ENCODE measurements around the gene RNF114.

Gene RNF114

DNA sequence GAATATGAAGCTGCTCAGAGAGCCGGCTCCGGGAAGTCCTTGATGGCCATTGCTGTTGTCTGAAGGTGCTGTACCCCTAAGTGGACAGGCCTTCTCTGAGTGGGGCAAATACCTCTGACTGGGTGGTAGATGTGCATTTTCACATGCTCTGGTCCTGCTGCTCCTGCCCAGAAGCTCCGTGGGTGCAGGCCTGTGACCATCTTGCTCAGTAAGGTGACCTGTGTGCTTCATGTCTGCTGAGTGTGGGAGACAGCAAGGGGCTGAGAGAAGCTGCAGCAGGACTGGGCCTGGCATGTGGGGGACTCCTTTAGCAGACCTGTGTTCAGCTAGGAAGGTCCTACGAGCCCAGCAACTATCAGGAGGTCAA lies 25.9 kb upstream of the RNF114 start:
- Mint-ChIP-seq H3K9me3 (no peaks in the 10 kb centered on the region), H3K4me3 (no peak overlapping the region), H3K36me3 (peaks cover 23% of the 10 kb centered on the region), H3K27me3 (no peaks in the 10 kb centered on the region), H3K4me1 (peaks cover 19% of the 10 kb centered on the region), H3K27ac (peak overlapping the region; percentile 45)
- ATAC-seq (ENCODE audit: low read depth) (no peak), DNase-seq (ENCODE audit: low spot score in 2 of 2) (no peak)

DNA sequence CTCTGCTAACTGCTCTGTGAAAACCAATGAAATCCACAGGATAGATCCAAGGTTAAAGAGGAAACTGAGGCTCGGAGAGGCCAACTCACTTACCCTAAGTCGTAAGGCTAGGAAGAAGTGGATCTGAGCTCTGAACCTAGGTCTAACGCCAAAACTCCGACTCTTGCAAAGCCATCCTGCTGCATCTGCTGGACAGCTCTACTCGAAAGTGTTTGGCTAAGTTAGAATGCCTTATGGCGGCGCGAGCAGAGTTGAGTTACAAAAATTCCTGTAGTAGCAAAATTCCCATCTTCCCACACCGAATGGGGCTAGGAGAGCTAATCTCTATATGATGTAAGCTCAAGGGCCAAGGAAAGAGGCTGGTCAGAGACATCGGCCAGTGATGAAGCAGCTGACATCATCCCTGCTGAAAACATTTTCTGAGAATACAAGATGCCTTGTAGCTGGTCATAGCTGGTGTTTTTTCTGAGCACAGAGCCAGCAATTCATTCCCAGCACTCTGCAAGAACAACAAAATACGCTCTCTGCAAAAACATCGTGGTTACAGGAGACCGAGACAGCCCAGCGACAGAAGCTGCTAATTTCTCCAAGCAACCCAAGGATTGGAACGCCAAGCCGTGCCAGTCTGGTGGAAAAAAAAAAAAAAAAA lies 22.7 kb upstream of the RNF114 start:
- Mint-ChIP-seq H3K9me3 (no peaks in the 10 kb centered on the region), H3K4me1 (peaks cover 21% of the 10 kb centered on the region), H3K27me3 (no peaks in the 10 kb centered on the region), H3K36me3 (peaks cover 6% of the 10 kb centered on the region), H3K4me3 (peak overlapping the region; percentile 99), H3K27ac (peak overlapping the region; percentile 100)
- DNase-seq (ENCODE audit: low spot score in 2 of 2) (no peak), ATAC-seq (ENCODE audit: low read depth) (no peak)

DNA sequence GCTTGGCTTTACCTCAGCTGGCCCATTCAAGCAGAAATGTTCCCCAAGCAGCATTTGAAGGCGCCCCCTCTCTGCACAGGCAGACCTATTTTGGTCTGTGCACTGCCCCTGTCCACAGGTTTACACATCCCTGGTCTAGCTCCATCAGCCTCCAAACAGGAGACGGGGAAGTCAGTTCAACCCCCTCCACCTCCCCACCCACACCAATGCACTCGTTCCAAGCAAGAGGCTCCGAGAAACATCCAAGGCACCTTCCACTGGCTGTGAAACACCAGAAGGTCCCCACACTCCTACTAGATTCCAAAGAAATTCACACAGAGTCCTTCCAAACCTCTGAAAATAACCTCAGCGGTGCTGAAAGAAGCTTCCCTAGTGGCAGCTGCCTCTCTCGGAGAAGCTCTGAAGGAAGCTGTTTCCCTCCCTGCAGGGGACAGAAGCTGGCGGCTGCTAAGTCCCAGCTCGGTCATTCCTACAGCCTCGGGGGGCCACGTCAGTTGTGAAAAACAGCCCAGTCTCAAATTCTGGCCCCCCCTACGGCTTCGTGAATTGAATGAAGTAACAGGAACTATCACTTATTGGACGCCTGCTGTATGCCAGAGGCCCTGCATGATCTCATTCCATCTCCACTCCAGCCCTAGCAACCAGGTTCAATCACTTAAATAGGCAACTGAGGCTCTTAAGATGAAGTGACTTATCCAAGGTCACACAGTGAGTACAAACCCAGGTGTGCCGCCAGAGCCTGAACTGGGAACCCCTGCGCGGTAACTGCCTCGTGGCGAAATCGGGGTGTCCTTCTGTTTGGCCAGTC lies 21.7 kb upstream of the RNF114 start:
- DNase-seq (ENCODE audit: low spot score in 2 of 2) (no peak), ATAC-seq (ENCODE audit: low read depth) (peak; percentile 4)
- H3K36me3 Mint-ChIP-seq, result peaks cover 3% of the 10 kb centered on the region

DNA sequence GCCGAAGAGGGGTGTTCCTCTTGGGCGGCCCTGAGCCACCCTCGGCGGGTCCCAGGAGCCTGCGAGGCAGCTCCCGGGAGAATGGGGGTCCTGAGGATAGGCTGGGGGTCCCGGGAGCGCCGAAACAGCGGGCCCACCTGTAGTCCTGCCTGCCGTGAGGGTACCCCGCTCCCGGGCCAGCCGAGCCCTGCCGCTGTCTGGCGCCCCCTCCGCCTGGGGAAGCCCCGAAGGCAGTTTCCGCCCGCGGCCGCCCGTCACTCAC lies 21.1 kb upstream of the RNF114 start:
- Mint-ChIP-seq H3K27me3 (no peaks in the 10 kb centered on the region), H3K36me3 (peaks cover 1% of the 10 kb centered on the region), H3K4me3 (peak overlapping the region; percentile 99), H3K27ac (peak overlapping the region; percentile 100), H3K9me3 (no peaks in the 10 kb centered on the region), H3K4me1 (peaks cover 20% of the 10 kb centered on the region)
- DNase-seq (ENCODE audit: low spot score in 2 of 2) (no peak), ATAC-seq (ENCODE audit: low read depth) (peak; percentile 47)

More for the DNA sequence above, 21.7 kb upstream of the RNF114 start:
- H3K9me3 Mint-ChIP-seq, result no peaks in the 10 kb centered on the region
- H3K27ac Mint-ChIP-seq, result peak overlapping the region; percentile 100
- H3K4me3 Mint-ChIP-seq, result peak overlapping the region; percentile 99
- H3K27me3 Mint-ChIP-seq, result no peaks in the 10 kb centered on the region
- peaks cover 20% of the 10 kb centered on the region for H3K4me1 Mint-ChIP-seq

DNA sequence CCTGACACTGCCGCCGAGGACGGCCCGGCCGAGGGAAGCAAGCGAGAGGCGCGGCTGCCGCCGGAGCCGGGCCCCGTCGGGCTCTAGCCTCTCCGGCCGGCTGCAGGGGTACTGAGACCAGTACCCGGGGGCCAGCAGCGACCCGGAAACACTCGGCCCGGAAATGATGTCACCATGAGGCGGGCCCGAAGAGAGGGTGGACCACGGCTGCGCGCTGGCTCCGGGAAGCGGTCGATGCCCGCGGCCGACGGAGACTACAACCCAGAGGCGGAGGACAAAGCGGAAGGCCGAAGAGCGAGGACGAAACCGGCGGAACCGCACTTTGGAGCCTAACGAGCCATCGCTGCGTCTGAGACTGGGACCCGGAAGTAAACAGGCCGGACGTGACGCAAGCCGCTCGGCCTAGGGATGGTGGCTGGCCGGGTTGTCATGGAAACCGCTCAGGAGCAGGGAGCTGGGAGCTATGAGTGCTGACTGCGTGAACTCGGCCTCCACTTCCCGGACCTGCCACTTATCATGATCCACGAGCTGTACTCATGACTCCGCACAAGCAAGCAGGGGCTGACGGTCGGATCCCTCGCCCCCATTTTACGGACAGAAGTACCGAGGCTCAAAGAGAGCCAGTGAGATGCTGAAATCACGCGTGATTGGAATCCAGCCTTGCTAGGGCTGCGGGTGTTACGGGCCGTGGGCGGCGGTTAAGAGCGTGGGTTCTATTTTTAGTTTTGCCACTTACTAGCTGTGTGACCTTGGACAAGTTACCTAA lies 20.6 kb upstream of the RNF114 start, which contains the start of gene SPATA2:
Gene SPATA2, minus strand, starts transcription at position 150 of the 766 bp plus-strand sequence. CDS start 7,039 bp downstream, outside the sequence.
- H3K4me1 Mint-ChIP-seq, result peaks cover 19% of the 10 kb centered on the region
- H3K27ac Mint-ChIP-seq, result peak within 1 kb of the TSS; percentile 100
- peaks cover 1% of the 10 kb centered on the region for H3K36me3 Mint-ChIP-seq
- DNase-seq (ENCODE audit: low spot score in 2 of 2), result peak; percentile 92 to 99
- ATAC-seq (ENCODE audit: low read depth), result peak; percentile 75
- peak within 1 kb of the TSS; percentile 99 for H3K4me3 Mint-ChIP-seq
- H3K9me3 Mint-ChIP-seq, result no peaks in the 10 kb centered on the region
- no peaks in the 10 kb centered on the region for H3K27me3 Mint-ChIP-seq

DNA sequence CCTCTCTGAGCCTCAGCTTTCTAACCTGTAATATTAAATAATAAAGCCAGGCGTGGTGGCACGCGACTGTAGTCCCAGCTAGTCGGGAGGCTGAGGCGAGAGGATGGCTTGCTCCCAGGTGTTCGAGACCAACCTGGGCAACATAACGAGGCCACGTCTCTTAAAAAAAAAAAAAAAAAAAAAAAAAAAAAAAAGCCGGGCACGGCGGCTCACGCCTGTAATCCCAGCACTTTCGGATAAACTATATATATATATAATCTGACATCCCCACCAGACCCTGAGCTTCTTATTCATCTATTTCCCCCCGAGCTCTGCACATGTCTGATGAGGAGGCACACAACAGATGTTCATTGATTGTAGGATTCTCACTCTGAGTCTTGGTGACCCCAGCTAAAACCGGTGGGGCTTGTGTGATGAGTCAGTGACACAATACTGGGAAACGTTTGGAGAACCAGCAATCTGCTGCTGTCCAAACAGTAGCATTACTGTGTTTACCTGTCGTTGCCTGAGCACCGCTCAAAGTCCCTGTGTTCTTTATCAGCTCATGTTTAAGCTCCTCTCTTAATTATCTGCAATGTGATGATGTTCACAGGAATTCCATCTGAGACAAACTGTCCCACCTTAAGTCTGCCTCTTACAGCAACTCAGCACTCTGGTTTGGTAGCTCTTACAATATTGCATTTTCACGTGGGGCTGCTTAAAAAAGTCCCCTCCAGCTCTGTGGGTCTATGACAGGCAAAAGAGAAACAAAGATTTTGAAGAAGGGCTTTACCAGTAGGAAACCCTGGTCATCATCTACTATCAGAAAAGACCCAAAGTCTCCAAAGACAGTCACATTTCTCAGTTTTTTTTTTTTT lies 19.8 kb upstream of the RNF114 start:
- H3K4me3 Mint-ChIP-seq, result peak overlapping the region; percentile 99
- H3K27me3 Mint-ChIP-seq, result no peaks in the 10 kb centered on the region
- DNase-seq (ENCODE audit: low spot score in 2 of 2) (peak in 1 of 2 donors; percentile 45), ATAC-seq (ENCODE audit: low read depth) (peak; percentile 50)
- H3K27ac Mint-ChIP-seq, result peak overlapping the region; percentile 100
- no peaks in the 10 kb centered on the region for H3K9me3 Mint-ChIP-seq
- H3K4me1 Mint-ChIP-seq, result peaks cover 16% of the 10 kb centered on the region
- H3K36me3 Mint-ChIP-seq, result peaks cover 1% of the 10 kb centered on the region

DNA sequence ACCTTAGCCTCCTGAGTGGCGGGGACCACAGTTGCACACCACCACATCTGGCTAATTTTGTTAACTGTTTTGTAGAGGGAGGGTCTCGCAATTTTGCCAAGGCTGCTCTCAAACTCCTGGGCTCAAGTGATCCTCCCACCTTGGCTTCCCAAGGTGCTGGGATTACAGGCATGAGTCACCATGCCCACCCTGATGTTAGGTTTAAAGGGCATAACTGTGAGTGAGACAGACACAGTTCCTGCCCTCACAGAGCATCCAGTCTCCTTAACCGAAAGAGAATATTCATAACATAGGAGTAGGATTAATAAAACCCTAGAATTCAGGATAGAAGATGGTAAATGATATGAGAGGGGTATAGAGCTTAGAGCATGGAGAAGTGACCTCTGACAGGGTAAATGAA lies 17.8 kb upstream of the RNF114 start:
- DNase-seq (ENCODE audit: low spot score in 2 of 2) (no peak), ATAC-seq (ENCODE audit: low read depth) (no peak)
- no peak overlapping the region for H3K27ac Mint-ChIP-seq
- H3K36me3 Mint-ChIP-seq, result no peaks in the 10 kb centered on the region
- no peaks in the 10 kb centered on the region for H3K9me3 Mint-ChIP-seq
- no peak overlapping the region for H3K4me3 Mint-ChIP-seq
- no peaks in the 10 kb centered on the region for H3K27me3 Mint-ChIP-seq
- H3K4me1 Mint-ChIP-seq, result peaks cover 16% of the 10 kb centered on the region

DNA sequence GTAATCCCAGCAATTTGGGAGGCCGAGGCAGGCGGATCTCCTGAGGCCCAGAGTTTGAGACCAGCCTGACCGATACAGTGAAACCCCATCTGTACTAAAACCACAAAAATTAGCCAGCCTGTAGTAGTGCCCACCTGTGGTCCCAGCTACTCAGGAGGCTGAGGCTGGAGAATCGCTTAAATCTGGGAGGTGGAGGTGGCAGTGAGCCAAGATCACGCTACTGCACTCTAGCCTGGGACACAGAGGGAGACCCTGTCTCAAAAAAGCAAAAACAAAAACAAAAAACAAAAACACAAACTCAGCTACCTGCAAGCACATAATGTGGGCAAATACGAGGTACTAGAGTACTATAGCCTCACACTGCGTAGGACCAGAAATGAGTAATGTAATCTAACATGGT lies 17.2 kb upstream of the RNF114 start:
- Mint-ChIP-seq H3K27me3 (no peaks in the 10 kb centered on the region), H3K27ac (no peak overlapping the region), H3K36me3 (no peaks in the 10 kb centered on the region), H3K9me3 (no peaks in the 10 kb centered on the region), H3K4me1 (peaks cover 16% of the 10 kb centered on the region), H3K4me3 (no peak overlapping the region)
- DNase-seq (ENCODE audit: low spot score in 2 of 2), result no peak
- no peak for ATAC-seq (ENCODE audit: low read depth)

DNA sequence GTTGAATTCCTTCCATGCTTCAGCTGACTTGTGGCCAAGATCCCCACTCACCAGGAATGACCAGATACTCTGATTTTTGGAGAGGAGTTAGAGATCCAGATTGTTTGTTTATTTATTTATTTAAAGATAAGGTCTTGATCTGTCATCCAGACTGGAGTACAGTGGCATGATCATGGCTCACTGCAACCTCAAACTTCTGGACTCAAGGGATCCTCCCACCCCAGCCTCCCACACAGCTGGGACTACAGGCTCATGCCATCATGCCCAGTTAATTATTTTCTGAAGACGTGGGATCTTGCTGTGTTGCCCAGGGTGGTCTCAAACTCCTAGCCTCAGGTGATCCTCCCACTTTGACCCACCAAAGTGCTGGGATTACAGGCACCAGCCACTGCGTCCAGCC lies 16.7 kb upstream of the RNF114 start:
- Mint-ChIP-seq H3K27me3 (no peaks in the 10 kb centered on the region), H3K27ac (no peak overlapping the region), H3K9me3 (no peaks in the 10 kb centered on the region), H3K4me1 (peaks cover 13% of the 10 kb centered on the region), H3K36me3 (no peaks in the 10 kb centered on the region), H3K4me3 (no peak overlapping the region)
- DNase-seq (ENCODE audit: low spot score in 2 of 2), result no peak
- no peak for ATAC-seq (ENCODE audit: low read depth)

DNA sequence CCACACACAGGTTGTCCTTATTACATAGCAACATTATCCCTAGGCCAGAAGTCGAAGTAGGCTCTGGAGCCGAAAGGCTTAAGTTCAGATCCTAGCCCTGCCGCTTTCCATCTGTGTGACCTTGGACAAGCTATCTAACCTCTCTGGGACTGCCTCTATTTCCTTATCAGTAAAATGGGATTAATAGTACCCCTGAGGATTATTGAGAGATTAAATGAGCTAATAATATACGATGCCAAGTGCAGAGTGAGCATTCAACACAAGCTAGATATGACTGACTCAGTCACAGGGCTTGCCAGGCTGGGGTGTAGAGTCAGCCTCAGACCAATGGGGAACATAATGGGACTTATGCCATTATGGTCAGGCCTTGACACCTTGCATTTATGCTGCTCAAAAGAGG lies 11.9 kb upstream of the RNF114 start:
- peaks cover 1% of the 10 kb centered on the region for H3K27me3 Mint-ChIP-seq
- no peak overlapping the region for H3K4me3 Mint-ChIP-seq
- H3K36me3 Mint-ChIP-seq, result no peaks in the 10 kb centered on the region
- no peaks in the 10 kb centered on the region for H3K9me3 Mint-ChIP-seq
- DNase-seq (ENCODE audit: low spot score in 2 of 2), result no peak
- H3K4me1 Mint-ChIP-seq, result no peaks in the 10 kb centered on the region
- no peak for ATAC-seq (ENCODE audit: low read depth)
- H3K27ac Mint-ChIP-seq, result no peak overlapping the region

DNA sequence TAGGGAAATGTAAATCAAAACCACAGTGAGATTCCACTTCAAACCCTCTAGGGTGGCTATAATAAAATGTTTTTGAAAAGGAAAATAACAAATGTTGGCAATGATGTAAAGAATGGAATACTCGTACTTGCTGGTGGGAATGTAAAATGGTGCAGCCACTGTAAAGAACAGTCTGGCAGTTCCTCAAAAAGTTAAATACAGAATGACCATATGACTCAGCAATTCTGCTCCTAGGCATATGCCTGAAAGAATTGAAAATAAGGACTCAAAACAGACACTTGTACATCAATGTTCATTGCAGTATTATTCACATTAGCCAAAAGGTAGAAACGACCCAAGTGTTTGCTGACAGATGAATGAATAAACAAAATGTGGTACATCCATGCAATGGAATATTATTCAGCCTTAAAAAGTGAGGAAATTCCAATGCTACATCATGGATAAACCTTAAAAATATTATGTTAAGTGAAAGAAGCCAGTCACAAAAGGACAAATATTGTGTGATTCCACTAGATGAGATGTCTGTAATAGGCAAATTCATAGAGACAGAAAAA lies 10.2 kb upstream of the RNF114 start:
- DNase-seq (ENCODE audit: low spot score in 2 of 2) (no peak), ATAC-seq (ENCODE audit: low read depth) (no peak)
- peaks cover 1% of the 10 kb centered on the region for H3K27me3 Mint-ChIP-seq
- no peaks in the 10 kb centered on the region for H3K4me1 Mint-ChIP-seq
- no peak overlapping the region for H3K4me3 Mint-ChIP-seq
- no peaks in the 10 kb centered on the region for H3K36me3 Mint-ChIP-seq
- H3K27ac Mint-ChIP-seq, result no peak overlapping the region
- H3K9me3 Mint-ChIP-seq, result no peaks in the 10 kb centered on the region

DNA sequence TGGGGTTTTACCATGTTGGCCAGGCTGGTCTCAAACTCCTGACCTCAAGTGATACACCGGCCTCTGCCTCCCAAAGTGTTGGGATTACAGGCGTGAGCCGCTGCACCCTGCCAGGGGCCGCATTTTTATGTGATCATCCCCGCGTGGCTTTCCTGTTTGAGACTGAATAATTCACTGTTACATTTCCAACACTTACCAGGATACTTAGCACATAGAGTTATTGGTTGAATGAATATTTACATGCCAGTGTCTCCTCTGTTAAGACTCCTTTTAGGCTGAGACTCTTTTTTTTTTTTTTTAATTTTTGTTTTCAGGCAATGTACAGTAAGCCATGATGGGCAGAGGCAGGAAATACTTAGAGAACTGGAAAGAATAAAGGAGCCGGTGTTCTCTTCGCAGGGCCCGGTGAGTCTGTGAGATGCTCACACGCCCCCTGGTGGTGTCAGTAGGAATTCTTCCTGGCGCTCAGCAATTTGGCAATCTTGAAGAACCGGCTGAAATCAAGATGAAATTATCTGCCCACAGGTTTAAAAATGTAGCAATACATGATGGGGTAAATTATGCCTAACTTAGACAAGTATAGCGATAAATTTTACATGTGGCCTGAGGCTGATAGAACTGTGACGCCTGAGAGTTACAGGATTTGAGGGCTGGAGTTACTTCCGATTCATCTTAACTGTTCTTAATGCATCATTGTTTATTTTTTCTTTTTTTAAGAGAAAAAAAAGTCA lies 7.6 kb upstream of the RNF114 start:
- H3K36me3 Mint-ChIP-seq, result no peaks in the 10 kb centered on the region
- peaks cover 1% of the 10 kb centered on the region for H3K27me3 Mint-ChIP-seq
- peak; percentile 92 for ATAC-seq (ENCODE audit: low read depth)
- no peaks in the 10 kb centered on the region for H3K4me1 Mint-ChIP-seq
- H3K4me3 Mint-ChIP-seq, result no peak overlapping the region
- H3K27ac Mint-ChIP-seq, result no peak overlapping the region
- H3K9me3 Mint-ChIP-seq, result no peaks in the 10 kb centered on the region
- DNase-seq (ENCODE audit: low spot score in 2 of 2), result peak; percentile 75 to 77

DNA sequence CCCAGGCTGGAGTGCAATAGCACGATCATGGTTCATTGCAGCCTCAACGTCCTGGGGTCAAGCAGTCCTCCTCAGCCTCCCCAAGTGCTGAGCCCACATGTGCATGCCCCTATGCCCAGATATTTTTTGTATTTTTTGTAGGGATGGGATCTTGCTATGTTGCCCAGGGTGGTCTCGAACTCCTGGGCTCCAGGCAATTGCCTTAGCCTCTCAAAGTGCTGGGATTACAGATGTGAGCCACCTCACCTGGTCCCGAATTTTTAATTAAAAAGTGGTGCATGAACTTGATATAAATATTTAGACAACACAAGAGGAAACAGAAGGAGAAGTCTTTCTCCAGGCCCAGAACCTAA lies 7.1 kb upstream of the RNF114 start:
- ATAC-seq (ENCODE audit: low read depth) (no peak), DNase-seq (ENCODE audit: low spot score in 2 of 2) (no peak)
- Mint-ChIP-seq H3K9me3 (no peaks in the 10 kb centered on the region), H3K4me1 (peaks cover 2% of the 10 kb centered on the region), H3K27me3 (peaks cover 1% of the 10 kb centered on the region), H3K27ac (no peak overlapping the region), H3K36me3 (no peaks in the 10 kb centered on the region), H3K4me3 (no peak overlapping the region)

Data from memory B cell (primary cell).